Measurements from ENCODE around the gene SPOCK1.
A peak's percentile ranks its signal among the peaks of the same experiment; 100 is the strongest.

DNA sequence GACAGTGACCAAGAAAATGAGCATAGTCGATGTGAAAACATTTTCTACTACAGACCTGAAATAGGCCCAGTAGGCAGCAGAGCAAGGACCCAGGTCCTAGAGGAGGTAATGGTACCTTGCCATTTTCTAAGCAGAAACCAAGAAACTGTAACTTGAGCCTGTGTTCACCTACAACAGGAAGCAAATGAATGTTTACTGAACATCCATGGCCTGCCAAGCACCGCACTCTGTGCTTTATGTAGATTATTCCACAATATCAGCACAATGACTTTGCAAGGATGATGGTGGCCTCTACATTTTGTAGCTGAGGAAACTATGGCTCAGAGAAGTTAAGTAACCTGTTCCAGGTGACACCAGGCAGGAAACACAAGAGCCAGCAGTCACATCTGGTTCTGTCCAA, 215.3 kb downstream of the SPOCK1 start:
- TF ChIP-seq POLR2A (IDR thresholded peaks at IDR 0.05) (no peak), EP300 (IDR thresholded peaks at IDR 0.05) (no peak), POLR2AphosphoS5 (IDR thresholded peaks at IDR 0.05) (peak in 1 of 3 donors; percentile 17)
- TF ChIP-seq, protein P1, sequence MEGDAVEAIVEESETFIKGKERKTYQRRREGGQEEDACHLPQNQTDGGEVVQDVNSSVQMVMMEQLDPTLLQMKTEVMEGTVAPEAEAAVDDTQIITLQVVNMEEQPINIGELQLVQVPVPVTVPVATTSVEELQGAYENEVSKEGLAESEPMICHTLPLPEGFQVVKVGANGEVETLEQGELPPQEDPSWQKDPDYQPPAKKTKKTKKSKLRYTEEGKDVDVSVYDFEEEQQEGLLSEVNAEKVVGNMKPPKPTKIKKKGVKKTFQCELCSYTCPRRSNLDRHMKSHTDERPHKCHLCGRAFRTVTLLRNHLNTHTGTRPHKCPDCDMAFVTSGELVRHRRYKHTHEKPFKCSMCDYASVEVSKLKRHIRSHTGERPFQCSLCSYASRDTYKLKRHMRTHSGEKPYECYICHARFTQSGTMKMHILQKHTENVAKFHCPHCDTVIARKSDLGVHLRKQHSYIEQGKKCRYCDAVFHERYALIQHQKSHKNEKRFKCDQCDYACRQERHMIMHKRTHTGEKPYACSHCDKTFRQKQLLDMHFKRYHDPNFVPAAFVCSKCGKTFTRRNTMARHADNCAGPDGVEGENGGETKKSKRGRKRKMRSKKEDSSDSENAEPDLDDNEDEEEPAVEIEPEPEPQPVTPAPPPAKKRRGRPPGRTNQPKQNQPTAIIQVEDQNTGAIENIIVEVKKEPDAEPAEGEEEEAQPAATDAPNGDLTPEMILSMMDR (IDR thresholded peaks at IDR 0.05): no peak

Data from stomach (tissue), 4 donors.